ENCODE measurements around the gene NDUFAF3. TPM values are rescaled to one million over a fixed set of nuclear protein-coding genes. Genes with fewer than 3 reads are reported as not detected.

NDUFAF3 gene
- total RNA-seq, 1 donor from 2014 or later, result 67.0 TPM

DNA sequence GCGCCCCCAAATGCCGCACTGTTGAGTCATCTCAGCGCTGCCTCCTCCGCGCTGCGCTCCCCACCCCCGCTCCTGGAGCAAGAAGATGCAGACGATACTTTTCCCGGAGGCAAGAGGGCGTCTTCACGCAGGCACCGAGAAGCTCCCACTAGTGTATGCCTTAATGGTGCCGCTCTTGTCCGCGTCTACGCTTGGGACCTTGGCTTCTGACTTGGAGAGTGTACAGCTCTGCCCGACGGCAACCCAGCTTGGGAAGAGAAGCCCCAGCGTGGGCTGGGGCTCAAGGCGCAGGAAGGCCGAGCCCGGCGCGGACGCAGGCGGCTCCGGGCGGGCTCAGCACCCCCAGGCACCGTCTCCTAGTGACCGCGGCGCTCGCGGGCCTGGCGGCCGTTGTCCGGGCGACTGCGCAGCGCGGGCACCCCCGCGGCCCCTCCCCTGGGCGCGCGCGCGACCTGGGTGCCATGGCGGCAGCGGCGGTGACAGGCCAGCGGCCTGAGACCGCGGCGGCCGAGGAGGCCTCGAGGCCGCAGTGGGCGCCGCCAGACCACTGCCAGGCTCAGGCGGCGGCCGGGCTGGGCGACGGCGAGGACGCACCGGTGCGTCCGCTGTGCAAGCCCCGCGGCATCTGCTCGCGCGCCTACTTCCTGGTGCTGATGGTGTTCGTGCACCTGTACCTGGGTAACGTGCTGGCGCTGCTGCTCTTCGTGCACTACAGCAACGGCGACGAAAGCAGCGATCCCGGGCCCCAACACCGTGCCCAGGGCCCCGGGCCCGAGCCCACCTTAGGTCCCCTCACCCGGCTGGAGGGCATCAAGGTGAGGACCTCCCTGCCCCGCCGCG, 31.9 kb upstream of the NDUFAF3 start, which contains the start of gene P4HTM:
Gene P4HTM (plus strand): TSS at position 446 of the 840 bp plus-strand sequence. CDS start 16 bp downstream, at position 462.
- Mint-ChIP-seq H3K27ac (peak within 1 kb of the TSS; percentile 94), H3K27me3 (no peaks in the 10 kb centered on the region), H3K4me1 (ENCODE audit: unreplicated experiment) (peaks cover 29% of the 10 kb centered on the region), H3K36me3 (no peaks in the 10 kb centered on the region), H3K9me3 (no peaks in the 10 kb centered on the region), H3K4me3 (peak within 1 kb of the TSS; percentile 95)
- peak; percentile 83 for DNase-seq (ENCODE audit: extremely low spot score, unreplicated experiment)
- TF ChIP-seq, protein P1, sequence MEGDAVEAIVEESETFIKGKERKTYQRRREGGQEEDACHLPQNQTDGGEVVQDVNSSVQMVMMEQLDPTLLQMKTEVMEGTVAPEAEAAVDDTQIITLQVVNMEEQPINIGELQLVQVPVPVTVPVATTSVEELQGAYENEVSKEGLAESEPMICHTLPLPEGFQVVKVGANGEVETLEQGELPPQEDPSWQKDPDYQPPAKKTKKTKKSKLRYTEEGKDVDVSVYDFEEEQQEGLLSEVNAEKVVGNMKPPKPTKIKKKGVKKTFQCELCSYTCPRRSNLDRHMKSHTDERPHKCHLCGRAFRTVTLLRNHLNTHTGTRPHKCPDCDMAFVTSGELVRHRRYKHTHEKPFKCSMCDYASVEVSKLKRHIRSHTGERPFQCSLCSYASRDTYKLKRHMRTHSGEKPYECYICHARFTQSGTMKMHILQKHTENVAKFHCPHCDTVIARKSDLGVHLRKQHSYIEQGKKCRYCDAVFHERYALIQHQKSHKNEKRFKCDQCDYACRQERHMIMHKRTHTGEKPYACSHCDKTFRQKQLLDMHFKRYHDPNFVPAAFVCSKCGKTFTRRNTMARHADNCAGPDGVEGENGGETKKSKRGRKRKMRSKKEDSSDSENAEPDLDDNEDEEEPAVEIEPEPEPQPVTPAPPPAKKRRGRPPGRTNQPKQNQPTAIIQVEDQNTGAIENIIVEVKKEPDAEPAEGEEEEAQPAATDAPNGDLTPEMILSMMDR (conservative IDR thresholded peaks at IDR 0.05), result peak; percentile 47

DNA sequence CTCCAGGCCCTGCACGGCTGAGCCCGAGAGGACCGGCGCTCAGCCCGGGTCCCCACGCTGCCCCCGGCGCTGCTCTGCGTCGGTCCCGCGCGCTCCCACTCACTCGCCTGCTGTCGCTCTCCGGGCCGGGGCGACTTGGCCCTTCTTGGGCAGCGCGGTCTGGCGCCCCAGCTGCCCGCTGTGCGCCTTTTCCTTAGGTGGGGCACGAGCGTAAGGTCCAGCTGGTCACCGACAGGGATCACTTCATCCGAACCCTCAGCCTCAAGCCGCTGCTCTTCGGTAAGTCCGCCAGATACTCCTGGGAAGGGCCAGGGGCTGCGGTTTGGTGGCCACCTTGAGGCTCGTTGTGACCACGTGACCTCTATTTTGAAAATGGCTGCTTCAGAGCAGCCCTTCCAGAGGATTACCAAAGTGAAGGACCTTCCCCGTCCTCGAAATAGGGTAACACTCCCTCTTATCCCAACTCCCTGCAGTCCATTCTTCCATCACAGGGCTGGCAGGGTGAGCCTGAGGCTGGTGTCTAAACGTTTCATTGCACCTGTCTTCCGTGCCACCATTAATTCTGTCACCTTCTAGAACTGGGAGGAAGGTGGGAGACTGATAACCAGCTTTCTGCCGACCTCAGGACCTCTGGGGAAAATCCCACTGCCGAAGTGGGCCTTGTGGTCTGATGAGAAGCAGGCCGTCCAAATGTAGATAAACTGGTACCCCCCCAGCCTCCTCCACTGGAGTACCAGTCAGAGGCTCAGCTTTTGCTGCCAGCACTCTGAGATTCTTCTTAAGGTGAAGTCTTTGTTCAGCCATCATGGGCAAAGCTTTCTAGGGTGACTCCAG, 31.1 kb upstream of the NDUFAF3 start:
- H3K9me3 Mint-ChIP-seq, result no peaks in the 10 kb centered on the region
- DNase-seq (ENCODE audit: extremely low spot score, unreplicated experiment), result no peak
- peak overlapping the region; percentile 91 for H3K4me3 Mint-ChIP-seq
- H3K36me3 Mint-ChIP-seq, result no peaks in the 10 kb centered on the region
- TF ChIP-seq, protein P1 (conservative IDR thresholded peaks at IDR 0.05), result no peak
- peaks cover 29% of the 10 kb centered on the region for H3K4me1 Mint-ChIP-seq (ENCODE audit: unreplicated experiment)
- no peaks in the 10 kb centered on the region for H3K27me3 Mint-ChIP-seq
- peak overlapping the region; percentile 93 for H3K27ac Mint-ChIP-seq

DNA sequence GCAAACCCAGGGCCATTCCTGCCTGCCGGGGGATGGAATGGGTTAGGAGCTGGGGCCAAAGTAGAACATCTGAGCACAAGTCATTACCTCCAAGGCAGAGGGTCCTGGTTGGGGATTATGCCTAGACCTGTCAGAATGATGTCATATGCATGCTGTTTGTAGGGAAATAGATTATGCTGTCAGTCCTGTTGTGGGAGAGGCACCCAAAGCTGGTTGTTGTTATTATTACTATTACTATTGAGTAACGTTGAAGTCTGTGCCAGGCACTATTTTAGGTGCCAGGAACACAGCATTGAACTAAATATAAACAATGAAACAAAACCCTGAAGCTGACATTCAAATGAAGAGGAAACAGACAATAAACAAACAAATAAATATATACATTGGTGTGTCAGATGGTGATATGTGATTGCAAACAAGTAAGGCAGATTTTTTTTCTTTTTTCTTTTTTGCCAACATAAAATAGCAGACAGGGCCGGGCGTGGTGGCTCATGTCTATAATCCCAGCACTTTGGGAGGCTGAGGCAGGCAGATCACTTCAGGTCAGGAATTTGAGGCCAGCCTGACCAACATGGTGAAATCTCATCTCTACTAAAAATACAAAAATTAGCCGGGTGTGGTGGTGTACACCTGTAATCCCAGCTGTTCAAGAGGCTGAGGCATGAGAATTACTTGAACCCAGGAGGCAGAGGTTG, 29.9 kb upstream of the NDUFAF3 start:
- peak overlapping the region; percentile 93 for H3K27ac Mint-ChIP-seq
- peak overlapping the region; percentile 81 for H3K4me3 Mint-ChIP-seq
- peaks cover 29% of the 10 kb centered on the region for H3K4me1 Mint-ChIP-seq (ENCODE audit: unreplicated experiment)
- H3K36me3 Mint-ChIP-seq, result no peaks in the 10 kb centered on the region
- DNase-seq (ENCODE audit: extremely low spot score, unreplicated experiment), result no peak
- H3K9me3 Mint-ChIP-seq, result no peaks in the 10 kb centered on the region
- TF ChIP-seq, protein P1 (conservative IDR thresholded peaks at IDR 0.05), result no peak
- H3K27me3 Mint-ChIP-seq, result no peaks in the 10 kb centered on the region

DNA sequence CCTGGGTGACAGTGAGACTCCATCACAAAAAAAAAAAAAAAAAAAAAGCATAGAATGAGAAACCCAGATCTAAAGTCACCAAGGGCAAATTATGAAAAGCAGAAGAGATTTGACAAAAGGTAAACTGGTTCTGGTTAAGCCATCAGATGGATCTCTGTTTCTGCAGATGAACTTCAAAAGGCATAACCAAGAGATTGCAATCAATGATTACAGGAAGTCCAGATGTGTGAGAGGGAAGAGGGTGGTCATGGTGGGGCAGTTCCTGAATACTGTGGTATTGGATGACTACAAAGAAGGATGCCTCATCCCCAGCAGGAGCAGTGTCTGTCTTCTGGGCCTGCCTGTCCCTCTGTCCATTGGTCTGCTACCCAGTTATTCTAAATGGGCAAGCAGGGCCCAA, 28.1 kb upstream of the NDUFAF3 start:
- Mint-ChIP-seq H3K9me3 (no peaks in the 10 kb centered on the region), H3K27ac (no peak overlapping the region), H3K36me3 (no peaks in the 10 kb centered on the region), H3K27me3 (no peaks in the 10 kb centered on the region), H3K4me1 (ENCODE audit: unreplicated experiment) (peaks cover 24% of the 10 kb centered on the region), H3K4me3 (no peak overlapping the region)
- no peak for DNase-seq (ENCODE audit: extremely low spot score, unreplicated experiment)
- TF ChIP-seq, protein P1 (conservative IDR thresholded peaks at IDR 0.05), result no peak

DNA sequence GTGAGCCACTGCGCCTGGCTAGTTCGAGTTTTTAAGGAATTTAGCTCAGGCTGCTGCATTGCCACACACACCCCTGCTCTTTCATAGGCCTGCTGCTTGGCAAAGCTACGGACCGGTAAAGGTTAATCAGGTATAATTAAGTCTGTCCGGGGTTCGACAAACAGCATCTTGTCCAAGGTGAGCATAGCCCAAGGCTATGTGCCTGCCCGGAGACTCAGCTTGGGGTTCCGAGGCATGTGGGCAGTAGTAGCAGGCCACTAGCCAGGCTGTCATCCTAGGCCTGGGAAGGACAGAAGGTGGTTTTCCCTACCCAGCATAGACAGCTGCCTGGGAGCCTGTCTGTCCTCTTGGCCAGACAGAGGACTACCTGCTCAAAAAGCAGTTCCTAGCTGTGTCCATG, 25.3 kb upstream of the NDUFAF3 start:
- TF ChIP-seq, protein P1 (conservative IDR thresholded peaks at IDR 0.05), result no peak
- Mint-ChIP-seq H3K27me3 (no peaks in the 10 kb centered on the region), H3K4me3 (no peak overlapping the region), H3K27ac (no peak overlapping the region), H3K9me3 (no peaks in the 10 kb centered on the region), H3K36me3 (no peaks in the 10 kb centered on the region), H3K4me1 (ENCODE audit: unreplicated experiment) (peaks cover 10% of the 10 kb centered on the region)
- DNase-seq (ENCODE audit: extremely low spot score, unreplicated experiment), result no peak
